GM19455 (cell line): ENCODE data around the gene TIMM22.
"Not testable (repeated sequence)": the region's sequence is repeated elsewhere in the genome, so short reads cannot be mapped to it uniquely, and the experiment has no call there.

Experiments used
- ATAC-seq: cut with Tn5 transposase; IDR thresholded peaks from one replicate; pipeline ENCODE4 v1.9.1; 2021; ENCODE audit not compliant: unreplicated experiment

TIMM22 gene

DNA sequence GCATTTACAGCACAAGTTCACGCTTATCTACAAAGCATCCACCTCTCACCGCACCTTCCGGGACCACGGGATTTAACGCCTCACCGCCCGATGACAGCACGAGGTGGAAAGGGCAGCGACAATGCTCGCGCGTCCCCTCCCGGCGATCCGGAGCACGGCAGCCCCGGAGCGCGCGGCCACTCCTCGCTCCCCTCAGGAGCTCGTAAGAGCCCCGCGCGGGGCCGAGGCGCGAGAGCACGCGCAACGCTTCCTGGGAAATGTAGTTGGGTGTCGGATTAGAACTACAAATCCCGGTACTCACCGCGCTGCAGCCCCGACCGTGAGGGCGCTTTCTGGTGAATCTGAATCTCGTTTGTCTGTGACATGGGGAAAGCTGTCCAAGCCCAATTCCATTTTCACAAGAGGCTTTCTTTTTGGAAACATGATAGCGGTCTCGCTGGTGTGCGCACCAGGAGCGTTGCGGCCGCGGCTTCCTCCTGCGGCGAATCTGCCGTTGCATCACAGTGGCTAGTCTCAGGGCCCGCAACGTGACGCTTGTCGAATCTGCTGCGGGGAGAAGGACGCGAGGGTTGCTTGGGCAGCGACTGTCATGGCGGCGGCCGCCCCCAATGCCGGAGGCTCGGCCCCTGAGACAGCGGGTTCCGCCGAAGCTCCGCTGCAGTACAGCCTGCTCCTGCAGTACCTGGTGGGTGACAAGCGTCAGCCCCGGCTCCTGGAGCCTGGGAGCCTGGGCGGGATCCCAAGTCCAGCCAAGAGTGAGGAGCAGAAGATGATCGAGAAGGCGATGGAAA lies at the start of gene TIMM22:
TSS of gene TIMM22 (plus strand) at position 576 of the 791 bp plus-strand sequence. CDS start at position 590, 14 bp downstream.
- ATAC-seq = peak; percentile 84

DNA sequence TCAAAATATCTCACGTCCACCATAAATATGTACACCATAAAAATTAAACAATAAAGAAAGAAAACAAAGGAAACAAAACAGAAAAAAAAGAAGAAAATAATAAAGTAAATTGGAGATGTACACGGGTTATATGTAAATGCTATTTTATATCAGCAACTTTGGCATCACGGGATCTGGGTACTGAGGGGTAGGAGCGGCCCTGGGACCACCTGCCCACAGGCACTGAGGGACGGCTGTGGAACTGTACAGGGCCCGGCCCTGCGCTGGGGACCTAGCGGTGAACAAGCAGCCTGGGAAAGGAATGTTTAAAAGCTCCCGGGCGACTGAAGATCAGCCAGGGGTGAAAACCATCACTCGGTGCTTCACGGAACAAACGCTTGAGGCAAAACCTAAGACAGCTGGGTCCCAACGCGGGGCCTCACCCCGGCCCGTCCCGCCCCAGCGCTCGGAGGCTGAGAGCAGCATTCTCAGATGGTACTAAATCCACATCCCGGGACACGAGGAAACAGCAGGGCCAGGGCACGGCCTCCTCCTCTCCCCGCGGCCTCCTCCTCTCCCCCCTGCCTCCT lies 48.6 kb upstream of the TIMM22 start:
- no peak for ATAC-seq

DNA sequence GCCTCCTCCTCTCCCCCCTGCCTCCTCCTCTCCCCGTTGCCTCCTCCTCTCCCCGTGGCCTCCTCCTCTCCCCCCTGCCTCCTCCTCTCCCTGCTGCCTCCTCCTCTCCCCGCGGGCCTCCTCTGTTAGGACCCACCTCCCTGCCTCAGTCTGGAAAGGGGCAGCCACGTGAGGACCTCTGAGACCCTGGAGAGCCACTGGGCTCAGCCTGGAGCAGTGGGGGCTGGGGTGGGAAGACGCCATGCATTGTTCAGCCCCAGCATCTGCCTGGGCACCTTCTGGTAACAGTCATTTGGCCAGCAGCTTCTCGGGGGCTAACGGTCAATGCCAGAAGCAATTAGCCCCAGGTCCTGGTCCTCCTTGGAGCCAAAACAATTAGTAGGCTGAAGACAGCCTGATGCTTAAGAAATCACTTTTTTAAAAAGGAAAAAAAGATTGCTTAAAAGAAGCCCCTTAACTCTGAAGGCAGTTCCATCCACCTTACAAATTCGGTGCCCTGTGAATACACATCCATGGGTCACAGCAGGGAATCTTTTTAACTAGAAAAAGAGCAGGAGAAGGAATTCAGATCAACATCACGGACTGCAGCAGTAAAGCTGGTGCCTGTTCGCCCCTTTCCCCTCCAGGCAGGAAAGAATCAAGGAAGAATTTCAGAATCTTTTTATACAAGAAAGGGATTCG lies 47.2 kb upstream of the TIMM22 start:
- no peak for ATAC-seq

DNA sequence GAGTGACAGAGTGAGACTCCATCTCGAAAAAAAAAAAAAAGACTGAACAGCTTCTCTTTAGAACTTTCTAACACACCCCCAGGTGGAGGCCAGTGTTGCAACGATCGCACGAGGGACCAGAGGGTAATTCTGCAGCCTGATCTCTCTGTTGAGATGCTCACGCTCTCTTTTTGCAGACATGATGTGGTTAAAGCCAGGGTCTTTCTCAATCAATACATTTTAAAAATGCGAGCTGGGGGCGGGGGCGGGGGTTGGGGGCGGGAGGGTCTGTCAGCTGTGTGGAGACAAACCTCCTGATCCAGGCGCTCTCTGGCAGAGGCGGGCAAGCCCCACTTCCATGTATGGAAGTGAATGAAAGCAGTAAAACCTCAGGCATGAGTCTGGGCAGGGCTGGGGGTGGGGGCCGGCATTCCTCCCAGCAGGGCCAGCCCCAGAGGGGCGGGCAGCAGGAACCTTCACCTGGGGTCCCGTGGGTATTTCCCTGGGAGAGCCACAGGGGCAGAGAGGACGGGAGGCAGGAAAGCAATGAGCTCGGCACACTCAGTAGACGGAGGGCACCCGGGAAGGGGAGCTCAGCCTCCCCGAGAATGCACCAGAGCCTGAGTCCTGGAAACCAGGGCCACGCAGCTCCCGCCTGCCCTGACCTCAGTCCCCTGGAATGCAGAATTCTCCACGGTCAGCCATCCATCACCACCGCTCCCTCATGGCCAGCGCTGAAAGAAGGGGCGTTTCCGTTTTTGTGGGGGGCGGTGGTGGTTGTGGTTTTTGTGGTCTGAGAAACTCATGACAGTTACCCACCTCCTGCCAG lies 45.4 kb upstream of the TIMM22 start:
- no peak for ATAC-seq

DNA sequence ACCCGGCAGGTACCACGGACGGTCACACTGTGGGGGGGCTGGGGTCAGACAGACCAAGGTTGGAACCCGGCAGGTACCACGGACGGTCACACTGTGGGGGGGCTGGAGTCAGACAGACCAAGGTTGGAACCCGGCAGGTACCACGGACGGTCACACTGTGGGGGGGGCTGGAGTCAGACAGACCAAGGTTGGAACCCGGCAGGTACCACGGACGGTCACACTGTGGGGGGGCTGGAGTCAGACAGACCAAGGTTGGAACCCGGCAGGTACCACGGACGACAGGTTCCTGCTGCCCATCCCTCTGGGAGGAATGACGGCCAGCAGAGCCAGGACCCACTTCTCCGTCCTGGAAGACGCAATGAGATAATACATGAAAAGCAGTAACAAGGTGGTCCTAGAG lies 44.3 kb upstream of the TIMM22 start:
- ATAC-seq = not testable (repeated sequence)

DNA sequence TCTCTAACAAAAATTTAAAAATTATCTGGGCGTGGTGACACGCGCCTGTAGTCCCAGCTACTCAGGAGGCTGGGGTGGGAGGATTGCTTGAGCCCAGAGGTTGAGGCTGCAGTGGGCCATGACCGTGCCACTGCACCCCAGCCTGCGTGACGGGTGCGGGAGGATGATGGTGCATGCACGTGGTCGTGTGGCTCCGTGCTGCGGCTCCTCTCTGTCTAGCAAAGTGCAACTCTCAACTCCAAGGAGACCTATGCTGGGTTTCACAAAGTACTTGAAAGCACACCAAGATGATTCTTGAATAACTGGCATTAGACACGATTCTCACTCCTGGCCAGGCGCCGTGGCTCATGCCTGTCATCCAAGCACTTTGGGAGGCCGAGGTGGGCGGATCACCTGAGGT lies 43.2 kb upstream of the TIMM22 start:
- ATAC-seq = no peak

DNA sequence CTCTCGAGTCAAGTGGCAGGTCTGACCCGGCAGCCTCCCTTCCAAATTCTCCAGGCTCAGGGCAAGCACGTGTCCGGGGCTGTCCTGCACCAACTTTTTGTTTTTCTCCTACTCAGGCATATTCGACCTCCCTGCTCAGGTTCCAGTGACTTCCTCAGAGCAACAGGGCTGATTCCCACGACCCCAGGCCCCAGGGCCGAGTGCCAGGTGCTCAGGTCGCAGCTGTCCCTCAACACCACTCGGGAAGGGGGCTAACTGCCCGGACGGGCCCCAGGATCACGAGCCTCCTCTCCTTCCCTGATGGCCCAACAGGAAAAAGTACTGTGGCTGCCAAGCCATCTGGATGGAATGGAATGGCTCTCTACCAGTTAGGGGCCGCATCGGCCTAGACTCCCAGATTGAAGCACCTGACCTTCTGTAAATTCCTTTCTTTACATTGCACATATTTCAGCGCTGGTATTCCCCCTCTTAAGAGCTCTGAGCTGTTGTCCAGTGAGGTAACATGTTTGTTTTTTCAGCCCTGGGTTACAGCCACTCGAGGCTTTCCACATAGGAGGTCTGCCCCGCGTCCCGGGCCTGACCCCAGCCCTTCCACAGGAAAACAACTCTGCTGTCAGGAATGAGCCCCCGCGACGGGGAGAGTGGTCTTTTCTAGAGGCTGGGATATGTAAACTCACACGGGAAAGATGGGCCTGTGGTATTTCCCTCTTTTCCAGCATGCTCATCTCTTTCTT lies 42.3 kb upstream of the TIMM22 start:
- no peak for ATAC-seq

DNA sequence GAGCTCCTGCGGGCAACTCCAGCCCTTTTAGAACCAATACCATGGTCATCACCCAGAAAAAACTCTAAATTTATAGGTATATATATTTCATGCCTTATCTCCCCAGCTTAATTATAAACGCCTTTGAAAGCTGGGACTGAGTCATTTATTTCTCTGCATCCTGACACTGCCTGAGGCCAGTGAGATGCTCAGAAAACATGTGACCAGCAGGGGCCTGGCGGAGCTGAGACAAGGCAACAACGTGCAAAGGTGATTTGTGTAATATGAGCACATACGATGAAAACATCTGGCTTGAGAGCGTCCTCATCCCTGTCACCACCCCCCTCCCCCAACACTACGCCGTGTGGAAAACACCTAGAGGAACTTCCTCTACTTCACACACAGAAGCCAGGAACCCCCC lies 40.0 kb upstream of the TIMM22 start:
- ATAC-seq = no peak

DNA sequence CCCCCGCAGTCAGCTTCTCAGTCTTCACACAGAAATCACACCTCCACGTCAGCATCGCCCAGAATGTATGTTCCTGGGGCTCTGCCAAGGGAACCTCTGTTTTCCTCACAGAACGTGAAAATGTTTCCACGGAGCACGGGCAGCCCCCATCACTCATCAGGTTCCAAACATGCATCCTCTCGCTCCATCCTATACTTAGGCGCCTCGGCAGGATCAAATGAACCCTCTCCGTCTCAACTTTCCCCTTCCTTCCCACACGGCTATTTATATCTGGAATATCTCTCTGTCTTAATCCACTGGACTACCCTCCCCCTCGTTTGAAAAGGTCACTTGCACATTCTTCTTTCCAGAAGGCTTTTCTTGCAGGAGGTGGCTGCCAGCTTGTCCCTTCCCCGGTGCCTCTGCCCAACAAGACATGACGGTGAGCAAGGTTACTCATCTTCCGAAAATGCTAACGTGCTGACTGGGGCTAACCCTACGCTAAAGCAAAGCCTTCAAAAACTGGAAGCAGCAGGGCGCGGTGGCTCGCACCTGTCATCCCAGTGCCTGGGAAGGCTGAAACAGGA lies 39.0 kb upstream of the TIMM22 start:
- no peak for ATAC-seq

DNA sequence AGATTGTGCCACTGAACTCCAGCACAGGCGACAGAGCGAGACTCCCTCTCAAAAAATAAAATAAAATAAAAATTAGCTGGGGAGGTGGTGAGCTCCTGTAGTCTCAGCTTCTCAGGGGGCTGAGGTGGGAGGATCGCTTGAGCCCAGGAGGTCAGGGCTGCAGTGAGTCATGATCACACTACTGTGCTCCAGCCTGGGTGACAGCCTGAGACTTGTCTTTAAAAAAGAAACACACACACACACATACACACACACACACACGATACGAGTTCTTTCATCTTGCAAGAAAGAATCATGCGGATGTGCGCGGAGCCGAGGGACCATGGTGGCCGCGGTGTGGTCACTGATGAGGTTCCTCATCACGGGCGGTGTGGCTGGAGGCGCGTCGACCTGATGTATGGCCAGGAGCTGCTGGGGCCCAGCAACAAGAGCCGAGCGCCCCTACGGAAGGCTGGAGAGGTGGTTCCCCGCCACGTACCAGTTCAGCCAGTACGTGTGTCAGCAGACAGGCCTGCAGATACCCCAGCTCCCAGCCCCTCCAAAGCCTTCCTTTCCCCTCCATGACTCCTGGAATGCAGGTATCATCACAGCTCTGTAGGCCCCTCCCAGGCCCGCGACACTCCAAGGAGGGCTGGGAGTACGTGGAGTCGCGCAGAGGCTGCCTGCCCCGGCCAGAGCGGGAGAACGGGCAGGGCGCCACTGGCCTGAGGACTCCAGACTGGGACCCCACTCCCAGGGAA lies 38.0 kb upstream of the TIMM22 start:
- ATAC-seq = no peak

DNA sequence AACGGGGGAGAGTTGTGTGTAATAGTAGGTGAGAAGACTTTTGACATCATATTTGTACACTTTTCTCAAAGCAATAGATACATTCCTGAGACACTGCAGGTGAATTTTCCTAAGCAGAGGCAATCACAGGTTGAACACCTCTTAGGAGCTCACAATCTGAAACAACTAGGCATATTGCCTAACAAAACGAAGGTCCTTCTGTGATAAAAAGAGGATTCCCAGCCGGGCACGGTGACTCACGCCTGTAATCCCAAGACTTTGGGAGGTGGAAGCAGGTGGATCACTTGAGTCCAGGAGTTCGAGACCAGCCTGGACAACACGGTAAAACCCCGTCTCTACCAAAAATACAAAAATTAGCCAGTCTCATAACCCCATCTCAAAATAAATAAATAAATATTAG lies 34.8 kb upstream of the TIMM22 start:
- ATAC-seq = no peak

DNA sequence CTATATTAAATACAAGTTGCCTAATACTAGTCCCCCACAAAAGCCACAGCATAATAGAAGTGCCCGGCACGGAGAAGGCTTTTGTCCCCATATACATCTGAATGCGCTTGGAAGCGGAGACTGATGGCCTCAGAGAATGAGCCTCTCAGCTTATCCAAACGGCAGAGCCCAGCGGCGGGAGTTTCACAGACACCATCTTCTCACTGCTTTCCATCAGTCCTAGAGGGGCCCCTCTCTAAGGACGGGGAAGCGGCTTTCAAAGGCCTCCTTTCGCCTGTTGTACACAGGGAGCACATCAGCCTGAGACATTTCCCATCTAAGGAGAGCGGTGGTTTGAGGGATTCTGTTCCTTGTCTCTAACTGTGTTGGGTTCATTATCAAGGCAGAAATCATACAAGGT lies 34.3 kb upstream of the TIMM22 start:
- no peak for ATAC-seq

DNA sequence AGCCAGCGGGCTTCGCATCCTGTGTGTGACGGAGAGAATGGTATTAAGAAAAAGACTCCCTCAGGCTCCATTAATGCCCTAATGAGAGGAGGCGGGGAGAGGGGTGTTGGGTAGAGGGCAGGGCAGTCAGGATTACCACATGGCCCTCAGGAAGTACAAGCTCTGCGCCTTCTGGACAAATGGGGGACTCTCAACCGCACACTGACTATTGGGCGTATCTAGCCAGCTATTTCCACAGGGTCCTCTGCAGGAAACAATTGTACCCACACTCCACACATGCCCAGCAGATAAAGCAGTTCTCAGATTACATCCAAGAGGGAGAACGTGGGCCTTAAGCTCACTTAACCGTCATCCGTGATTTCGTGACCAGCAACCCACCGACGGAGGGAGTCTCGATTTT lies 32.1 kb upstream of the TIMM22 start:
- ATAC-seq = no peak

DNA sequence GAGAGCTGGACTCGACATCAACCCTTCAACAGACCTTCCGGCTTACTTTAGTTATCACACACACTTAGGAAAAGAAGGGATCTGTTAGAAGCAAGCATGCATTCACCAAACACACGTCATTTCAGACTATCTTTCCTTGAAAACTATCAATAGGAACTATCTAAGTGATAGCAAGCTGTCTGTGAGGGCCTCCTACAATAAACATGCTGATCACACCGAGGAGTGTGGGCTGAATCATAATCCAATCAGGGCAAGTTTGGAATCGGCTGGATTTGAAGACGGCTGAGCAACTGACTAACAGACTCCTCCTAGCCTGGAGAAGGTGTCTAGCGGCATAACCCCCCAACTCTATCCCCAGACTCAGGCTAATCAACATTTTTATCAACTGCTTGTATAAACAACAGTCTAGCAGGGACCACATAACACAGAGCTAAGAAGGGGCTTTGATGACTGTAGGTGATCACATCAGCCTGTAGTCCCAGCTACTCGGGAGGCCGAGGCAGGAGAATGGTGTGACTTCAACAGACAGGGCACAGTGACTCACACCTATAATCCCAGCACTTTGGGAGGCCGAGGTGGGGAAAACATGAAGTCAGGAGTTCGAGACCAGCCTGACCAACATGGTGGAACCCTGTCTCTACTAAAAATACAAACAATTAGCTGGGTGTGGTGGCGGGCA lies 31.5 kb upstream of the TIMM22 start:
- no peak for ATAC-seq

DNA sequence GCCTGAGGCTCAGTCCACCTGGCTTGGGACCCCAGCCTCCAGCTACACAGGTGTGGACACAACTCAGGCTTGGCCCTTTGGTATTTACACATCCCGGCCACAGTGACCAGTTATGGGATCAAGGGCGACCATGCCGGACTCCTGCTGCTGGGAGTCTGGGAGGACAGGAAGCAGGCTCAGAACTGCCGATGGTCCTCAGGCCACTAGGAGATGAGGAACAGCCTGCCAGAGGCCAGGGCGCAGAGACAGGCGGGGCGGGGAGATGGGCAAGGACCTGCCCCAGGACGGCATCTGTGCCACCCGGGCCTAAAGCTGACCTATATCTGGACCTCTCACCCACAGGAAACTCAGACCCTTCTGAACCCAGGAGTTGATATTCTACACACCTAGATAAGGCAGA lies 29.8 kb upstream of the TIMM22 start:
- no peak for ATAC-seq

DNA sequence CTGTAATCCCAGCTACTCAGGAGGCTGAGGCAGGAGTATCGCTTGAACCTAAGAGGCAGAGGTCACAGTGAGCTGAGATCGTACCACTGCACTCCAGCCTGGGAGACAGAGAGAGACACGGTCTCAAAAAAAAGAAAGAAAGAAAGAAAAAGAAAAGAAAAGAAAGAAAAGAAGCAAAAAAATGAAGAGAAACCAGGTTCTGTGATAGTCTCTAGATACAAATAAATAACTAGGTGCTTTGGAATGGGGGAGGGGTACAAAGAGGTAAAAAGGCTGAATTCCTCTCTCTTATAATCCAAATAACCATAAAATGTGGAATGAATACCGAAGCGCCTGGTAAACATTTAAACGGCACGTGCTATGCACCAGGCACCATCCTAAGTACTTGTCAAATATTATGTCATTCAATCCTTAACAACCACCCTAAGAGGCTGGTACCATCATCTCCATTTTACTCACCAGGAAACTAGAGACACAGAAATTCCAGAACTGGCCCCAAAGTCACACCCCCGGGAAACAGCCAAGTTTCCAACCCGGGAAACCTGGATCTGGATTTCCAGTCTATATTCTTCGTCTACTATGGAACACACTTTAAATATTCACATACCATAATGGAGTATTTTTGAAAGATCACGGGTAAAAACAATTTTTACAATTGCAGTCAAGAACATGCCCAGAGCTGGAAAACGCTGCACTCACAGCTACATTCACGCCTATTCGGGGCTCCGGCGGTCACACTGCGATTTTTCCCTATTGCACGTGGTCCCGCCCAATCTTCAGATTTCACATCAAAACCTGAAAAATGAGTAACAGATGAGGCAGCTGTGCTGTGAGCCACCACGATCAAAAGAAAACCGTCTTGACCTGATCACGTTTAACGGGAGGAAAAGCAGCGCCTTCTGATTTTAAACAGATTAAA lies 27.9 kb upstream of the TIMM22 start:
- no peak for ATAC-seq

DNA sequence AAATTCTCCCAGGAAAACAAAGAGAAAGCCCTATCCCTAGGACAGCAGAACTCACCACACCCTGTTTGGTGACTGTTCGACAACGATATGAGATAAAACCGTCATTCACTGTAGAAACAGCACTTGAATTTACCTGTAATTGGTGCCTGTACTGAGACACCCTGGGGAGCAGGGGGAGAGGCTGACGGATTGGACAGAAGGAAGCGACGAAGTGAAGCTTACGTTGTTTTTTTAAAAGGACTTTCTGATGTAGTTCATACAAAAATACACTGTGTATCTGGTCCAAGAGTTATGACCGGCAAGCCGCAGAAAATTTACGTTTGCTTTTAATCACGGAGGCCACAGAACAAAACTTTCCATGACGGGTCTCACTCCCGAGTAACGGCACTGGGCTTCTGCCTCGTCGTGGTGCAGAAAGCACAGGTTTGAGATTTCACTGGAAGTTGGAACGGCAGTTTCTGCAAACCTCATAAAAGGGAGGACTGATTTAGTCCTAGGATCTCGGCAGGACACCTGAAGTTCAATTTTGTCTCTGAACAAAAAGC lies 27.0 kb upstream of the TIMM22 start:
- ATAC-seq = no peak

DNA sequence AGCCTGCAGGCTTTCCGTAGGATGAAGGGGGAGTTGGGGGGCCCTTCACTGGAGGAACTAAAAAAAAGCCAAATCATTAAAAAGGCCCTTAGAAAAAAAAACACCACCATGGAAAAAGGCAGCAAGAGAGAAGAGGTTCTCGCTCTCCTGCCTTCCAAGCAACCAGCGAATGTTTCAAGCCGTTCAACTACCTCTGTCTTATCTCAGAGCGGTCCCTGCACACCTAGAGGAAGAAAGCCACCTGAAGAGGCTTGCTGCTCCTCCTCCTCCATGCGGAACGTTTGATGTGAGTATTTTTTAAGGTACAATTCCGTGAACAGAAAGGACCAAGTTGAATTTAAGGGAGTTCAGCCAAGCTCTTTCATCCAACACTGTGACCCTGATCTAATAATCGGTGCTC lies 26.6 kb upstream of the TIMM22 start:
- no peak for ATAC-seq
